Nephron progenitor cell (in vitro differentiated cells): Measurements from ENCODE around the gene ANKRD6.
"Not testable (repeated sequence)": the region's sequence is repeated elsewhere in the genome, so short reads cannot be mapped to it uniquely, and the experiment has no call there.

Experiments used
- DNase-seq: peaks from one replicate; pipeline ENCODE4 v3.0.0; 2021
- H3K27ac Mint-ChIP-seq: 2 replicates; pipeline ENCODE4 v1.8.0; 2021; ENCODE audit warnings: mild to moderate bottlenecking, moderate library complexity, mixed read lengths
- H3K27me3 Mint-ChIP-seq: 2 replicates; pipeline ENCODE4 v1.8.0; 2021; ENCODE audit warnings: mild to moderate bottlenecking, low read depth, mixed read lengths; ENCODE audit not compliant: poor library complexity
- H3K36me3 Mint-ChIP-seq: 2 replicates; pipeline ENCODE4 v1.8.0; 2021; ENCODE audit warnings: low read depth, mixed read lengths
- H3K4me1 Mint-ChIP-seq: 2 replicates; pipeline ENCODE4 v1.8.0; 2021; ENCODE audit warnings: mixed read lengths
- H3K4me3 Mint-ChIP-seq: 2 replicates; pipeline ENCODE4 v1.8.0; 2021; ENCODE audit warnings: mild to moderate bottlenecking, moderate library complexity, mixed read lengths
- H3K9me3 Mint-ChIP-seq: 2 replicates; pipeline ENCODE4 v1.8.0; 2021; ENCODE audit warnings: mild to moderate bottlenecking, moderate library complexity, mixed read lengths
- TF ChIP-seq, protein P1 (sequence below): fragments of 200-600 bp; sonication (generic); IDR thresholded peaks from 2 replicates; pipeline ENCODE4 v1.5.0; 2021; ENCODE audit warnings: antibody characterized with exemption

ANKRD6 gene

DNA sequence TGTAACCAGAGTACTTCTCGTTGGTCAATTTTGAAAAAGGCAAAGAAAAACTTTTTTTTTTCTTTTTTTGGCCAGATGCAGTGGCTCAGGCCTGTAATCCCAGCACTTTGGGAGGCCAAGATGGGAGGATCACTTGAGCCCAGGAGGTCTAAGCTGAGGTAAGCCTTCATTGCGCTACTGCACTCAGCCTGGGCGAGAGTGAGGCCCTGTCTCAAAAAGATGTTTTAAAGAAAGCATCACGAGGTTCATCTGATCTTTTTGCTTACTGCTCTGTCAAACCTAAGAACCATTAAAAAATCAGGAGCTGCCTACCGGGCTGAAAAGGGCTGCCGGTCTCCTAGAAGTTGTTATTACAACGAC is 205.0 kb downstream of the ANKRD6 start:
- TF ChIP-seq, protein P1, sequence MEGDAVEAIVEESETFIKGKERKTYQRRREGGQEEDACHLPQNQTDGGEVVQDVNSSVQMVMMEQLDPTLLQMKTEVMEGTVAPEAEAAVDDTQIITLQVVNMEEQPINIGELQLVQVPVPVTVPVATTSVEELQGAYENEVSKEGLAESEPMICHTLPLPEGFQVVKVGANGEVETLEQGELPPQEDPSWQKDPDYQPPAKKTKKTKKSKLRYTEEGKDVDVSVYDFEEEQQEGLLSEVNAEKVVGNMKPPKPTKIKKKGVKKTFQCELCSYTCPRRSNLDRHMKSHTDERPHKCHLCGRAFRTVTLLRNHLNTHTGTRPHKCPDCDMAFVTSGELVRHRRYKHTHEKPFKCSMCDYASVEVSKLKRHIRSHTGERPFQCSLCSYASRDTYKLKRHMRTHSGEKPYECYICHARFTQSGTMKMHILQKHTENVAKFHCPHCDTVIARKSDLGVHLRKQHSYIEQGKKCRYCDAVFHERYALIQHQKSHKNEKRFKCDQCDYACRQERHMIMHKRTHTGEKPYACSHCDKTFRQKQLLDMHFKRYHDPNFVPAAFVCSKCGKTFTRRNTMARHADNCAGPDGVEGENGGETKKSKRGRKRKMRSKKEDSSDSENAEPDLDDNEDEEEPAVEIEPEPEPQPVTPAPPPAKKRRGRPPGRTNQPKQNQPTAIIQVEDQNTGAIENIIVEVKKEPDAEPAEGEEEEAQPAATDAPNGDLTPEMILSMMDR, result no peak
- peaks cover 24% of the 10 kb centered on the region for H3K4me1 Mint-ChIP-seq
- peaks cover 28% of the 10 kb centered on the region for H3K36me3 Mint-ChIP-seq
- H3K27me3 Mint-ChIP-seq, result no peaks in the 10 kb centered on the region
- H3K4me3 Mint-ChIP-seq, result peak overlapping the region; percentile 93
- no peaks in the 10 kb centered on the region for H3K9me3 Mint-ChIP-seq
- H3K27ac Mint-ChIP-seq, result peak overlapping the region; percentile 93
- no peak for DNase-seq

DNA sequence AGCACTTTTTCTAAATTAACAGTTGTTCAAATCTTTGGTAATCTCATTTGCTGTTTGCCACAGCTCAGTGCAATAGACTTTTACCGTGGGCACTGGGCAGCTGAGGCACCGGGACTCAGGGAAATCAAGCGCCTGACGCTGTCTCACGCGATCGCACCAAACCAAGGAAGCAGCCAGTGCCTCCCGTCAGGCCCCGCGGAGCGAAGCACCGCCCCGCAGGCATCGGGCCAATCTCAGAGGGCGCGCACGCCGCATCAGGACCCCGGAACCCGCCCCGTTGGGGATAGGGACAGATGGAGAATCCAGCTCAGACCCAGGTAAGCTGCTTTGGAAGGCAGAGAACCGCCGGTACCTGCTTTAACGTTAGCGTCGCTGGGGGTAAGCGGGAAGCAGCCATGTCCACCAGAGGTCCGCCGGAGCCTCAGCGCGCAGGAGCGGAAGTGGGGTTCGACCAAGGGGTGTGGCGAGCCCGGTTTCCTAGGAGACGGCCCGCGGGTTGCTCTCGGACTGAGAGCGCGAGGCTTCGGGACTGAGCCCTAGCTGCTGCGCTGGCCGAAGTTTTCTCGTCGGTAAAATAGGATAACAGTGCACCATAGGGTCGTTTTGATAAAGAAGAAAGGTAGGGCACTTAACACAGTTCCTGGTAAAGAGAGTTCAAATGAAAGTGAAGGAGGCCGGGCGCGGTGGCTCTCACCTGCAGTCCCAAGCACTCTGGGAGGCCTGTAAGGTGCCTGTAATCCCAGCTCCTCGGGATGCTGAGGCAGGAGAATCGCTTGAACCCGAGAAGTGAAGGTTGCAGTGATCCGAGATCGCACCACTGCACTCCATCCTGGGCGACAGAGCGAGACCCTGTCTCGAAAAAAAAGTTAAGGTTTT is 205.6 kb downstream of the ANKRD6 start, which contains the start of gene LYRM2:
Gene LYRM2, minus strand, starts transcription at position 428 of the 876 bp plus-strand sequence. Its CDS starts 31 bp downstream, at position 397.
- DNase-seq, result peak; percentile 94
- peaks cover 28% of the 10 kb centered on the region for H3K36me3 Mint-ChIP-seq
- TF ChIP-seq, protein P1, result no peak
- peaks cover 24% of the 10 kb centered on the region for H3K4me1 Mint-ChIP-seq
- H3K9me3 Mint-ChIP-seq, result no peaks in the 10 kb centered on the region
- peak within 1 kb of the TSS; percentile 93 for H3K4me3 Mint-ChIP-seq
- peak within 1 kb of the TSS; percentile 93 for H3K27ac Mint-ChIP-seq
- no peaks in the 10 kb centered on the region for H3K27me3 Mint-ChIP-seq

DNA sequence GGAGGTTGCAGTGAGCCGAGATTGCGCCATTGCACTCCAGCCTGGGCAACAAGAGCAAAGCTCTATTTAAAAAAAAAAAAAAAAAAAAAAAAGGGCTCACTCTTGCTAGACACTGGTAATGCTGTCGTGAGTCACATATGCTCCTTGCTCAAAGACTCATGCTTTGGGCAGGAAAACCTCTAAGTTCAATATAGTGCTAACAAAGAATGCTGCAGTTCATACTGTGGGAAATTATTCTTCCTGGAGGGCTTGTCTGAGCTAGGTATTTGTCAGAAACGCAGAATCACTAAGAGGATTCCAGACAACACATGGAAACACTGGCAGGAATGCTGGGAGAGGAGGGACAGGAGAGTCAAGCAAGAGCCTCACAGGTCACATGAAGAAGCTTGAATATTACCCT is 207.9 kb downstream of the ANKRD6 start:
- no peaks in the 10 kb centered on the region for H3K27me3 Mint-ChIP-seq
- DNase-seq, result no peak
- no peak overlapping the region for H3K4me3 Mint-ChIP-seq
- H3K9me3 Mint-ChIP-seq, result no peaks in the 10 kb centered on the region
- H3K4me1 Mint-ChIP-seq, result peaks cover 24% of the 10 kb centered on the region
- peak overlapping the region; percentile 57 for H3K27ac Mint-ChIP-seq
- TF ChIP-seq, protein P1, result no peak
- peaks cover 38% of the 10 kb centered on the region for H3K36me3 Mint-ChIP-seq

DNA sequence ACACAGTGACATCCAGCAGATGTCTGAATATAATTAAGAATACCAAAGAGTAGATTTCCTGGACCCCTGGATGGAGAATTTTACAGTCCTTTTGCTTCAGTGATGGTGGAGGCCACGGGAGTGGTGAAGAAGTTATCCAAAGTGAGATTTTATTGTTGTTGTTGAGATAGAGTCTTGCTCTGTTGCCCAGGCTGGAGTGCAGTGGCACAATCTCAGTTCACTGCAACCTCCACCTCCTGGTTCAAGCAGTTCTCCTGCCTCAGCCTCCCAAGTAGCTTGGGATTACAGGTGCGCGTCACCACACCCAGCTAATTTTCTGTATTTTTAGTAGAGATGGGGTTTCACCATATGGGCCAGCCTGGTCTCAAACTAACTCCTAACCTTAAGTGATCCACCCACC is 208.6 kb downstream of the ANKRD6 start:
- Mint-ChIP-seq H3K36me3 (peaks cover 34% of the 10 kb centered on the region), H3K4me1 (peaks cover 24% of the 10 kb centered on the region)
- not testable (repeated sequence) for H3K9me3 Mint-ChIP-seq, H3K27ac Mint-ChIP-seq, DNase-seq, H3K4me3 Mint-ChIP-seq, H3K27me3 Mint-ChIP-seq

DNA sequence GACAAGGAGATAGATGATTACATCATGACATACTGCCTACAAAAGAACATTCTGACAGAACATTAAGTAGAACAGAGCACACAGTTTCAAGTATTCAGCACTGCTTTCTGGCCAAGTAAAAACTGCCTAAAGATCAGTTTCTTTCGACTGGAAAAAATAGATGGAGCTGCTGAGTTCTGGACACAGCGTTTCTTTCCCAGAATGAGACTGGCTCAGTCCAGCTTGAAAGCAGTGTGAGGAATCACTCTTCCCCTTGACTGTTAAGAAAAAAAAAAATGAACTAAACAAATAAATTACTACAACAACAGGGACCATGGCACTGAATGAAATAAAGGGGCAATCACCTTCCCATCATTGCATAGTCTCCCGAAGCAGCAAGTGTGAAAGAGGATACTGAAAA is 210.0 kb downstream of the ANKRD6 start:
- Mint-ChIP-seq H3K36me3 (peaks cover 41% of the 10 kb centered on the region), H3K27ac (peak overlapping the region; percentile 73), H3K4me3 (no peak overlapping the region), H3K4me1 (peaks cover 19% of the 10 kb centered on the region), H3K9me3 (no peaks in the 10 kb centered on the region), H3K27me3 (no peaks in the 10 kb centered on the region)
- DNase-seq, result no peak
- TF ChIP-seq, protein P1, result no peak

DNA sequence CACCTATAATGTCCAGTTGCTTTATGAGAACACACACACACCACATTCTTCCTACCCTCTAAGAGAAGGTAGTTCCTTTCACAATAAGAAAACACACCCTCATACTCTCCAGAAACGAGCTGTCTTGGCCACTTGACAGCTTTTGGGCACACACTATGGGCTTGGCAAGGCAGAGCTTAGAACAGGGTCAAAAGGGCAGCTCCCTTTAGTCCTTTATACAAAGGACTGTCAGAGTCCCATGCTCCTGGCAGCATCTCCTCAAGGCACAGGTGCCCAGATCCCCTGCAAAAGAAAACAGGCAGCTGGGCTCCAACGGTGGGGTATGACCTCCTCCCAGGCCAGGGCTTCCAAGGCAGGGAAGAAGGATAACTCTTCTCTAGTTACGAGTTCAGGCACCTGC is 210.5 kb downstream of the ANKRD6 start:
- no peaks in the 10 kb centered on the region for H3K27me3 Mint-ChIP-seq
- peak overlapping the region; percentile 73 for H3K27ac Mint-ChIP-seq
- TF ChIP-seq, protein P1, result no peak
- H3K36me3 Mint-ChIP-seq, result peaks cover 43% of the 10 kb centered on the region
- H3K4me1 Mint-ChIP-seq, result peaks cover 14% of the 10 kb centered on the region
- no peak overlapping the region for H3K4me3 Mint-ChIP-seq
- no peak for DNase-seq
- no peaks in the 10 kb centered on the region for H3K9me3 Mint-ChIP-seq
